ENCODE measurements around the gene FEZ2.
A peak's percentile ranks its signal among the peaks of the same experiment; 100 is the strongest.

Gene FEZ2

DNA sequence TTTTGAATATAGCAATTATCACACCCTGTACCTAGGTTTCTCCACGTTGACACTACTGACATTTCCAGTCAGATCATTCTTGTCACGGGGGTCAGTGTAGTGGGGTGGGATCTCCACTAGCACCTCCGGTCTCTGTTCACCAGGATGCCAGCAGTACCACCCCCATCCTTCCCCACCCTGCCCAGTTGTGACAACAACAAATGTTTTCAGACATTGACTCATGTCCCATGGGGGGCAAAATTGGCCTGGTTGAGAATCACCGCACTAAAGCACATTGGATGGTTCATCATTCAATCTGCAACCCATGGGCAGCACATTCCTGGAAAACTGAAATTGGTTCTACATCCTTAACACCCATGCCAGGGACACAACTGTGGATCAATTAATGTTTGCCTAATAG is 32.3 kb downstream of the FEZ2 start:
- DNase-seq (ENCODE audit: low read depth, low spot score): no peak
- H3K27ac ChIP-seq: no peak overlapping the region

DNA sequence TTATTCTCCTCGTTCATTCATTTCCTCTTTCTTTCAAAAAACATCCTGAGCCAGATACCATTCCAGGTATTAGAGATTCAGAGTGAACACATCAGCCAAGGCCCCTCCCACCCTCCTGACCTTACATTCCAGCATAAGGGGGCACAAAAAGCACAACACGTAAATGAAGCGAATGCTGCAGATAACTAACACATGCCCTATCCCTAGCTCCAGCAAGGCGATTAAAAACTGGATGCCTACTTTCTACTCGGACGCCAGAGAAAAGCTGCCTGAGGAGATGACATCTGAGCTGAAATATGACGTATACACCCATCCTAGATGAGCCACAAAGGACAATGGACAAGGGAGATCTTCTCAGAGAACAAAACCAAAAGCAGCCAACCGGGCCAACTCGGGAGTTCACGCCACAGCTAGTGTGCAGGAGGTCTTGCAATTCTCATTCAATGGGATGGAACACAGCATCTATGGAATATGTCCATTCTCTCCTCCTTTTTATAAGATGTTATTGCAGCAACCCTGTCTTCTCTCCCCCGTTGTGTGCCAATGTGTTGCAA is 33.5 kb downstream of the FEZ2 start:
- DNase-seq (ENCODE audit: low read depth, low spot score): no peak
- H3K27ac ChIP-seq: no peak overlapping the region

DNA sequence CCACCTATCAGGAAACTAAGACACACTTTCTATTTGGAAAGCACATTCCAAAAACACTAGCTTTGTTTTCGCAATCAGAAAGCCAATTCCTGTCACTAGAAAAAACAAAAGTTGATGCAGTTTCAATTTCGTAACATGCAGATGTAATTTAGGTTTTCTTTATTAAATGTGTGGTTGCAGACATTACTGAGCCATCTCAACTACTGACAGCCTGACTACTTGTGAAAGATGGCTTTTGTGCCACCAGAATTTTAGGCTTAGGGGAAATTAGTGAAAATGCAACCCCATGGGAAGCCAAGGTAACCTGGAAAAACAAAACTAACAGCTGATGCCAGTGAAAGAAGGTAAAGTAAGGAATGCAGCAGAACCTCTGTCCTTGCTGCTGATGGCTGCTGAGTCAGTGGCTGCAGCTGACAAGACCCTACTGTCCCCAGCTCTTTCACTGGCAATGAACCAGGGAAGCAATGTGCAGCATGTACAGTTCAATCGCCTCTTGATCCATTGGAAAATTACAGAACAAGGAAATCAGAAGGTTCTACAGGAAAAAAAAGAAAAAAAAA is 34.9 kb downstream of the FEZ2 start:
- peak overlapping the region; percentile 93 for H3K27ac ChIP-seq
- DNase-seq (ENCODE audit: low read depth, low spot score): no peak

DNA sequence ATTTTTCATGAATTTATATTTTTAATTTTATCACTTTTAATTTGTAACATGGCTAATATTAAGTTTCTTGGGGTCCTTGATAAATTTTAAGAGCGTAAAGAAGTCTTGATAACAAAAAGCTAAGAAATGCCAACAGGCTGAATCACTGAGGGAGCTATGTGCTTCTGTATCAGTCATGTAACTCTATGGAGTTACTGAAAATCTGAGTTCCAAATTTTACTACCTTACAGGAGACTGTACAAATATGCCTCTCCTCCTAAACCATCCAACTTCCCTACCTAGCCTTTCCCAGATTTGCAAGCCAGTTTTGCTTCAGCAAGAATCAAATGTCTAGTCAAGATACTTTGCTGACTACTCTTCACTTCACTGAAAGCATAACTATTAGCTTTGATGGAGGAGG is 35.7 kb downstream of the FEZ2 start:
- DNase-seq (ENCODE audit: low read depth, low spot score): no peak
- H3K27ac ChIP-seq: peak overlapping the region; percentile 93

DNA sequence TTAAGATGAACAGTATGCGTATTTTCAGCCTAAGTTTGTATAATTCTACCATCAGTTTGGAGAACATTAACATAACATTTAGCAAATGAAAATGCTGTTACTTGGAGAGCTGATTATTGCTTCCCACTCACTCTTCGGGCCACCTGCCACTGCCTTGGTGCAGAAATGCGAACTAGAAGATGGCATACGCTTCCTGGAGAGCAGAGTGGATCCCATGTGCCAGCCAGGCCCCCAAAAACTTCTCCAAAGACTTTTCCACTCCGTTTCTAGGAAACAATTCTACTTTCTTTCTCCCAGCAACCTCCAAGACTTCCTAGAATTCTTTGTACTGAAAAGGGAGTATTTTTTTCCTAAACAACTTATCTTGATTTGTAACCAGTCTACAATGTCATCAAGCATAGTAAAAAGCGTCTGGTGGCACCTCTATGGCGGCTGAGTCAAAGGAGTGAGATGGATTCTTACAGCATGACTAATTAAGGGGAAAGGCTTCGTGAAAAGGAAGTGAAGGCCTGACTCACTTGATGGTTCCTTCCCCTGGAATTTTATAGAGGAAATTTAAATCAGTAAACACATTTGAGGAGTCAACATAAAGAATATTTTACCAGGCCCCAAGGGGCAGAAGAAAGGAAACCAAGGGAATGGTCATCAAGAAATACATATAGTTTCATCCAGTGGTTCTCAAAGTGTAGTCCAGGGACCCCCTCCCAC is 36.6 kb downstream of the FEZ2 start:
- H3K27ac ChIP-seq: peak overlapping the region; percentile 93
- DNase-seq (ENCODE audit: low read depth, low spot score): peak; percentile 49

DNA sequence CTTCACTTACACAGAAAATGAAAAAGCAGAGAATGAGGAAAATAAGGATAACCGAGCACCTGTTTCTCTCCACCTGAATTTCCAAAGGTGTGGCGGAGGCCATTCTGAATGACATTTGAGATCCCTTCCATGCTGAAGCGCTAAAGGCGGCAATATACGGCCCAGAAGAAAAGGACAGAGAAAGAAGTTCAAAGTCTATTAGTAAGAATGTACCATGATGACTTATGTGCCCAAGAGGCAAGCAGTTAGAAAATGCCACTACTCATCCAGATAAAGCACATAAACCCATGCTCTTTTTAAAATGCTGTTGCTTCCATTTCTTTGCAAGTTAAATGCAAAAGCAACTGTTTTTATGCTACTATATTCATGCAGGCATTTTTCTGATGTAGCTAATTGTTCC is 37.2 kb downstream of the FEZ2 start:
- H3K27ac ChIP-seq: peak overlapping the region; percentile 93
- DNase-seq (ENCODE audit: low read depth, low spot score): no peak

DNA sequence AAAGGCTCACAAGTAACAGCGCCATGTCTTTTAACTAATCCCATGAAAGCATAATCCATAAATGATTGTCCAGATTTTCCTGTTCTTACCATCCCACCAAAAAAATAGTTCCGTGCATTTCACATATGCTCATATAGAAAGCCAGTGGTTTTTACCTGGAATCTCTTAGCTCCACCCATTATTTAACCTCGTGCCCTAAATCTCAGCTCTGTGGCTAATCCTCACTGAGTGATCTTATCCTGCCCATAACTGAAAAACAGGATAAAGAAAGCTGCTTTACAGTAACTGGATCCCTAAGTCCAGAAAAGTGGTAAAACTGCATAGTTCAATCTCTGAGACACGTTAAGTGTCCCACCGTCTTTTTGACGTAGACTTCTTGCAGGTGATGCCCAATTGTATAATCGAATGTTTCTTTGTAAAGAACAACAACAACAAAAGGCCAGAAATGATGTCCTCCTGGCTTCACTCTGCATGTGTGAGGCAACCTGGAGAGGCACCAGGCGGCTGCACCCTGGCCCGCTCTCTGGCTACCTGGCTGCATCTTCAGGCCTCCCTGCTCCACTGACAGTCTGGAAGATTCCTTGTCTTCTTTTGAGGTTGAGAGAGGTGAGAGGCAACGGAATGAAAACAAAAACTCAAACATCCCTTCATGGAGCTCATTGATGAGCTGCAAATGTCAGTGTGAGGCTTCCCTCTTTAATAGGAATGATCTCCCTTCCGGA is 38.6 kb downstream of the FEZ2 start:
- DNase-seq (ENCODE audit: low read depth, low spot score): no peak
- H3K27ac ChIP-seq: no peak overlapping the region

DNA sequence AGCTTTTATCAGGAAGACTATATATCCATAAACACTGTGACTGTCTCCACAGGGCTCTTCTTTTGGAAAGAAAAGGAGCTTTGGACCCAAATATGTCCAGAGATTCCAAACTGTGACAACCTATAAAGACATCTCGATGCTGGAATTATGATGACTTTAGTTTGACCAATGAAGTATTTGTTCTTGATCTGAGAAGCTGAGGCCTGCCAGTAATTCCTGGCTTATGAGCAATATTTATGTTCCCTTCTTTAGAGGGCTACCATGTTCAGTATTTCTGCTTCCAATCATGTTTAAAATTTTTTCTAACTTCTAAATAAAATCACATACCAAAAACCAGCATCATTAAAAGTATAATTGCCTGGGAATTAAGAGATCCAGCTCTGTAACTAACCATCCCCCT is 41.1 kb downstream of the FEZ2 start:
- DNase-seq (ENCODE audit: low read depth, low spot score): no peak
- H3K27ac ChIP-seq: peak overlapping the region; percentile 14

DNA sequence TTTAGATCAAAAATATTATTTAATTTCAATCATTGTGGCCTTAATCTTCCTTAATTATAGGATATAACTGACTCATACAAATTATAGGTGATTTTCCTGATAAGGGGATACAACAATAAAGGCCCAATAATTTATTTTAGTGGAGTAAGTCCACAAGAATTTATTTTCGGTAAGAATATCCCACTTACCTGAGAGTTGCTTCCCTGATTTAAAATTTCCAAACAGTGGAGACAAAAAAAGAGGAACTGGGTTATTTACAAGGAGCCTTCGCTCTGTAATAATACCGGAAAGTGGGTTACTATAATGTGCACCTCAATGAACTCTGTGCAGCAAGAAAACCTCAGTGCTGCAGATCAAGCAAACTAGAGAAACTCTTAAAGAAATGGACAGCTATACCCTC is 42.2 kb downstream of the FEZ2 start:
- no peak overlapping the region for H3K27ac ChIP-seq
- no peak for DNase-seq (ENCODE audit: low read depth, low spot score)

DNA sequence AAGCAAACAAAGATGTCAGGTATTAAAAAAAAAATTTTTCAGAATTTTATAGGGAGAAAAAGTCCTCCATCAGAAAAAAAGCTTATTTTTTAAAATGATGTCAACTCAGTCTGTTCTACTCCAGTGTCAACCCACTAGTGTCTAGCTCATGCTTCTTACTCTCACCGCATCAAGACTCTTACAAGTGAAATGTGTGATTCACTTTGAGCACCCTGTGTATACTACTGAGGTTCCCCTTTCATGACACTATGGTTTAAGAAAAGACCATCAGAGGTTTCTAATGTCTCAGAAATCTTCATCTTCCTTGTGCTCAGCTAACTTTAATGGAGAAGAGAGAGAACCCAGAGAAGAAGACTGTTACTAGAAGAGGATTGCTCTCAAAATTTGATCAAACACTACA is 43.4 kb downstream of the FEZ2 start:
- no peak overlapping the region for H3K27ac ChIP-seq
- DNase-seq (ENCODE audit: low read depth, low spot score): no peak

DNA sequence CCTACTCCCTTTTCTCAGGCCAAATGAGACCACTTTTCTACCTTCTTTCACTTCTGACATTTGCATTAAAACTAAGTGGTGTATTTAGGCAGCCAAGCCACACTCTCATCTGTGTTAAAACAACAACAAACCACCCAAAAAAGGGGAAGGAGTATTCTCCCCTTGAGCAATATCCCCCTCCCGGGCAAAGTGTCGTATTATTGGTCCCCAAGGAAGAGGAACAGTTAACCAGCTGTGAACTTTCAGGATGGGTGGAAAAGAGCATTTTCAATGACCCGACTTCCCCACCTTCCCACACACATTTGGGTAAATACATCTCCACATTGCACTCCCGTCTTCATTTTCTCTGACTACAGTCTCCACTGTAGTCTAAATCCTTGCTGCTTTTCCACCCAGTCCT is 44.3 kb downstream of the FEZ2 start:
- no peak overlapping the region for H3K27ac ChIP-seq
- DNase-seq (ENCODE audit: low read depth, low spot score): no peak

DNA sequence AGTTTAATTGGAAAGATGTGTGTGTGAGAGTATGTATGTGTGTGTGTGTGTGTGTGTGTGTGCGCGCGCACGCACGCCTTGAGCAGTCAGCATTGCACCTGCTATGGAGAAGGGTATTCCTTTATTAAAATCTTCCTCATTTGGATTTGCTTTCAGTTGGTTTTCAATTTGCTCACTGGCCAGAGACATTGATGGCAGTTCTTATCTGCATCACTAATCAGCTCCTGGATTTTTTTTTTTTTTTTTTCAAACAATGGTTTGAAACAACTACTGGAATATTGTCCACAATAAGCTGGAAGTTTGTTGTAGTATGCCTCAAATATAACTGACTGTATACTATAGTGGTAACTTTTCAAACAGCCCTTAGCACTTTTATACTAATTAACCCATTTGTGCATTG is 48.0 kb downstream of the FEZ2 start:
- no peak for DNase-seq (ENCODE audit: low read depth, low spot score)
- H3K27ac ChIP-seq: no peak overlapping the region

DNA sequence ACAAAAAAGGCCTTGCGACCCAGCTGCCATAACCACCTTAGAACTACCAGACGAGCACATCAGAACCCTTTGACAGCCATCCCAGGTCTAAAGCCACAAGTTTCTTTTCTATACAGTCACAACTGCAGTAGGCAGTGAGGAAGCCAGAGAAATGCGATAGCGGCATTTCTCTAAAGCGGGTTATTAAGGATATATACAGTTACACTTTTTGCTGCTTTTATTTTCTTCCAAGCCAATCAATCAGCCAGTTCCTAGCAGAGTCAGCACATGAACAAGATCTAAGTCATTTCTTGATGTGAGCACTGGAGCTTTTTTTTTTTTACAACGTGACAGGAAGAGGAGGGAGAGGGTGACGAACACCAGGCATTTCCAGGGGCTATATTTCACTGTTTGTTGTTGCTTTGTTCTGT is 48.8 kb downstream of the FEZ2 start:
- no peak for DNase-seq (ENCODE audit: low read depth, low spot score)
- H3K27ac ChIP-seq: peak overlapping the region; percentile 0

DNA sequence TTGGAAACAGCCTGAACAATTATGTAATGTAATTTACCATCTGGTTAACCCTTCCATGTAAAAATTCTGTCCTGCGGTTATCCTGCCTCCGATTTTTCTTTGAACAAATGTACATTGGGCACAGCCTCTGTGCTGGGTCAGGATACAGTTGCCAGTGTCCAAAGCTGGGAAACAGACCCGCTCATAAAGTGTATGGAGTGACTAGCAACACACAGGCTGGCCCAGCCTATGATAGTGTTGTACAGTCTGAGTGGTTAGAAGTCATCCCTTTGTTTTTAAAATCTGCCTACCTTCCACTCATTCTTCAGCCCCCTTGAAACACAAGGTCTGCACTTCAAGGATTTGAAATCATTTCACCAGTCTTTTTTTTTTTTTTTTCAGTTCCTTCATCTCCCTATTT is 50.1 kb downstream of the FEZ2 start:
- H3K27ac ChIP-seq: no peak overlapping the region
- DNase-seq (ENCODE audit: low read depth, low spot score): no peak

DNA sequence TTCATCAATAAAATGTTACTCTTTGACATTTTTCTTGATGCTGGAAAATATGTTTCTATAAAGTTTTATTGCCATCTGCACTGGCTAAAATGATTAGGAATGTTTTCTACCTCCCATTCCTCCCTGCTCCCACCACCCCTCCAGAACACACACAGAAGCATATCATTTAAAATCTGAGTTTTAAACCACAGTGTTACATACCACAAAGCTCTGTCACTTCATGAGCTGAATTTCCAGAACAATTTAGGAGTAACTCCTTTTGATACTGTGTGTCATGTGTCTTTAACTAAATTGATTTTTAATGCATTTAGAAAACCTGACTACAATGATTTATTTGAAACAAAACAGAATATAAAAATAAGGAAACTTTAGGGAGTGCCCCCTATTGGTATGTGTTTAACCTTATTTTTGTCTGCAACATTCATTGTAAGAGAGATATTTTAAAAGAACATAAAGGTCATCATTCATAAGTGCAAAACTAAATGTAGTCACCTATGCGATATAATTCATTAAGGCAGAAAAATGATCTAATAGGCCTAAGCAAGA is 52.0 kb downstream of the FEZ2 start:
- H3K27ac ChIP-seq: no peak overlapping the region
- DNase-seq (ENCODE audit: low read depth, low spot score): no peak

DNA sequence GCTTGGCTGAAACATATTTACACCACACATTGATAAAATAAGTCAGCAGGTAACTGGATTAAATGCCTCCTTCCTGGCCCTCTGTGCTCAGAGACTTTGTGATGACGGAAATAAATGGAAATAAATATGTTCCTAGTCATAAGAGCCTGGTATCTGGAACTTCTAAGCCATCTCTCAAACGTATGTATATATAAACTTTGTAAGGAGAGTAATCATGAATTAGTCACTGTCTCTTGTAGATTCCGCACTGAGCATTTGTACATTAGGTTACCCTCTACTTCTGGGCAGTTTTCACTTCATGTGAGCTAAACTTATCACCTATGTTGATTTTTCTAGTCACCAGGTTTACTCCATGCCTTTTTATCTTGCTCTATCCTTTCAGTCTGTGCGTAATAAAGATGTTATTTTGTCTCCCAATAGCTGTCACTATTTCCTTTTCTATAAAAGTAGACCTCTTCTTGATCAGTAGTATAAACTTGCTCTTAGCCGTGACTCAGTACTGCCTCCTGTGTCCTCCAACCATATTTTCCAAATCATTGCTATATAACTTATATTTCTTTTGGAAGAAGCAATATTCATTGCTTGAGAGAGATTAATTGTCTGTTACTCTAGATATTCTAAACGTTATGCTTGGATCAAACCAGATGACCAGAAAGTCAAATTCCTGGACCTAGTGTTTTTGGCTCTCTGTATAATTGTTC is 53.2 kb downstream of the FEZ2 start:
- DNase-seq (ENCODE audit: low read depth, low spot score): no peak
- no peak overlapping the region for H3K27ac ChIP-seq

DNA sequence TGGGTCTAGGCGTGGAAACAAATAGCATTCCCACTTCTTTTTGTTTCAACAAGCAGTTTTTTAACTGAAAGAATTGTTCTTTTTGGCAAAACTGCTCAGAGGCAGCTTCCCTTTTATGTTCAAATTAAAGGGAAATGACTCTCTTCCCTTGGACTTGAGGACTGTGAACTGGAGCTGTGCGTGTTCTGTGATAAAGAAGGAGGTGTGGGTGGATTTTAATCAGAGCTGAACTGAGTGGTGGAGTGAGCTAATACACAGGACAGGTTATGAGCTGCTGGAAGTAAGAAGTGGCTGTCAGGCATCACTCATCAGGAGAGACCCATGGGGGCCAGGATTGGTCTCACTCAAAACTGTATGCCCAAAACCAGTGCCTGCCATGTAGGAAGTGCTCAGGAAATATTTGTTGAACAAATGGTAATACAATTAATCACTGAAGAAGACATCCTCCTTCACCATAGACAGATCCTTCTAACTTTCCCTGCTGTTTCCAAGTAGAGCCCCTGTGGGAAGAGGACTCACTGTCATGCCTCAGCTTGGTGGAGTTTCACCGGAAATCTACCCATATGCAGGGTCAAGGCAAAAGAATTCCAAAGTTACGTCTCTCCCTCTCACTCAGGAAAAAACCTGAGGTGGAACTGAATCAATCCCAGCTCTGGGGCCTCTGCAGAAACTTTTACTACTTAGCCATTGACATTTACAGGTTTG is 55.9 kb downstream of the FEZ2 start:
- no peak overlapping the region for H3K27ac ChIP-seq

DNA sequence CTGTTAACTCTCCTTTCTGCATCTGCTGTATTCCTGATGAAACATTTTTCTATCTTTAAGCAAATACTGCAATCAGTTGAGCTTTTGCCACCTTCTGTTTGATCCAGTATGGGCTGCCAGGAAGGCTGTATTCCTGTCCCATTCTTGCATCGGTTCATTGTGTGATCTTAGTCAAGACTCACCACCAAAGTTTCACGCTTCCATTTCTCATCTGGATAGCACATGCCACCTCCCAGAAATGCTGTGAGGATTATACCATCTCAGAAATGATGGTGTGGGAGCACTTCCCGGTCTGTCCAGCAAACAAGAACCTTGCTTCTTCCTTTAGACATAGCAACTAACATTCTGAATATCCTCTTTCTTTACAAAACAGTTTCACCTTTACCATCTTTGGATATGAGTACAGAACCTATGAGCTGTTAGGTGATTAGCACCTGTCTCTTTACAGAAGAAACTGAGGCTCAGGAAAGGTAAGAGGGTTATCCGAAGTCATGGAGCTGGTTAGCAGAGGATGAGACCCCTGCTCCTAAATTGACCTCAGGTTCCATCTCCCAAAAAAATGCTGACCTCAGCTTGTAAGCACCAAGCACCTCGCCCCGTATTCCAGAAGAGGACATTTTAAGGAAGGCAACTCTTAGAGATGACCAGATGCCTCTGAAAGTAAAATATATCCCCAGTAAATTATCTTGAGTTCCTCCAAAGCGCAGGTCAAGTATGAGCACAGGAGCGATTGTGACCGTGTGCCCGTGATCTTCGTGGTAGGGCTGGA is 56.8 kb downstream of the FEZ2 start:
- no peak overlapping the region for H3K27ac ChIP-seq
- DNase-seq (ENCODE audit: low read depth, low spot score): no peak

More for the DNA sequence above, 55.9 kb downstream of the FEZ2 start:
- no peak for DNase-seq (ENCODE audit: low read depth, low spot score)

DNA sequence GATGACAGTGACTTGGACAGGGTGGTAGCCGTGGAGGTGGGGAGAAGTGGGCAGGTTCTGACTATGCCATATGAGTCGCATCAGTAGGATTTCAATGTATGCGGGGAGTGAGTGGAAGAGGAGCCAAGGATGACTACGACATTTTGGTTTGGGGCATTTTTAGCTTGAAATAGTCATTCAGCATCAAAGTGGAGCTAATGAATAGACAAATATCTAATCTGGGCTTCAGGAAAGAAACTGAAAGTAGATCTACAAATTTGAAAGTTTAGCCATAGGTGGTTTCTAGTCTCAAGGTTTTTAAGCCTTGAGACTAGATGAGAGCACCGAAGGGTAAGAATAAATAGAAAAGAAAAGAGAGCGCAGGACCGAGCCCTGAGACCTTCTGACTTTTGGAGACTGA is 58.3 kb downstream of the FEZ2 start:
- DNase-seq (ENCODE audit: low read depth, low spot score): no peak
- no peak overlapping the region for H3K27ac ChIP-seq

All from epithelial cell of prostate (primary cell).